Fibroblast of lung (primary cell): ENCODE results near the gene LRRC49. TPM values are rescaled to one million over a fixed set of nuclear protein-coding genes. Genes with fewer than 3 reads are reported as not detected.
A peak's percentile ranks its signal among the peaks of the same experiment; 100 is the strongest.

Experiments used
- DNase-seq, 2 donors: peaks; one replicate each; pipeline versions ENCODE4 v3.0.0 to v3.0.0-alpha.2; 2010; ENCODE audit warnings: low read depth in 2 of 2
- H2AFZ ChIP-seq: 2 replicates; pipeline ENCODE4 v1.5.1; 2012; ENCODE audit warnings: low read length, control low read depth, inconsistent platforms
- H3K27ac ChIP-seq: 2 replicates; pipeline ENCODE4 v1.5.1; 2011; ENCODE audit warnings: low read length, control low read depth; ENCODE audit not compliant: insufficient read depth
- H3K27me3 ChIP-seq: 2 replicates; pipeline ENCODE4 v1.5.1; 2011; ENCODE audit warnings: mild to moderate bottlenecking, low read length; ENCODE audit not compliant: control insufficient read depth, insufficient read depth
- H3K36me3 ChIP-seq: 2 replicates; pipeline ENCODE4 v1.5.1; 2011; ENCODE audit warnings: low read length; ENCODE audit not compliant: control insufficient read depth, insufficient read depth
- H3K4me1 ChIP-seq: 2 replicates; pipeline ENCODE4 v1.5.1; 2011; ENCODE audit warnings: low read length; ENCODE audit not compliant: control insufficient read depth, insufficient read depth; ENCODE audit errors: extremely low read depth
- H3K4me2 ChIP-seq: 2 replicates; pipeline ENCODE4 v1.5.1; 2011; ENCODE audit warnings: low read length, control low read depth; ENCODE audit not compliant: insufficient read depth; ENCODE audit errors: extremely low read depth
- H3K4me3 ChIP-seq, 4 experiments: fragments of 200-600 bp in 1 of 4; sonication (generic) in 1 of 4; replicated peaks in 1 of 4; 2 replicates each; pipeline ENCODE4 v1.5.1; 2011 to 2016; ENCODE audit warnings: low read length in 4 of 4, low read depth in 3 of 4, mild to moderate bottlenecking in 3 of 4, control low read depth in 2 of 4, inconsistent platforms in 1 of 4, mixed read lengths in 1 of 4; ENCODE audit not compliant: insufficient read depth in 1 of 4; ENCODE audit errors: control extremely low read depth in 1 of 4
- H3K79me2 ChIP-seq: 2 replicates; pipeline ENCODE4 v1.5.1; 2012; ENCODE audit warnings: mild to moderate bottlenecking, low read length, inconsistent platforms; ENCODE audit not compliant: control insufficient read depth, insufficient read depth
- H3K9ac ChIP-seq: 2 replicates; pipeline ENCODE4 v1.5.1; 2011; ENCODE audit warnings: mild to moderate bottlenecking, low read length, control low read depth; ENCODE audit not compliant: insufficient read depth
- H3K9me3 ChIP-seq: 2 replicates; pipeline ENCODE4 v1.5.1; 2012; ENCODE audit warnings: low read depth, low read length; ENCODE audit not compliant: control insufficient read depth, insufficient read depth
- H4K20me1 ChIP-seq: 2 replicates; pipeline ENCODE4 v1.5.1; 2011; ENCODE audit warnings: low read length; ENCODE audit not compliant: control insufficient read depth, insufficient read depth; ENCODE audit errors: extremely low read depth
- CTCF ChIP-seq, 2 donors: IDR thresholded peaks in 1 of 2; conservative IDR thresholded peaks in 1 of 2; 1 replicate in 1 of 2; 2 replicates in 1 of 2; pipeline ENCODE4 v1.5.1; 2011 to 2012; ENCODE audit warnings: low read length in 2 of 2, control low read depth in 1 of 2, inconsistent platforms in 1 of 2, low read depth in 1 of 2, mild to moderate bottlenecking in 1 of 2
- EZH2 ChIP-seq: IDR thresholded peaks from 2 replicates; pipeline ENCODE4 v1.5.1; 2012; ENCODE audit warnings: low read length, control low read depth, mild to moderate bottlenecking; ENCODE audit errors: missing control alignments
- polyA plus RNA-seq, 2 donors: library from polyadenylated mRNA; depleted of rRNA in 1 of 2; stranded (reverse) in 1 of 2; unstranded in 1 of 2; fragments of >200 nt; gene quantifications; 2 replicates each; pipeline ENCODE4 v1.2.1, GENCODE V29; 2011 to 2012; ENCODE audit warnings: missing spikeins in 1 of 2
- total RNA-seq: library from RNA; depleted of rRNA; stranded (reverse); fragments of >200 nt; gene quantifications from 2 replicates; pipeline ENCODE4 v1.2.1, GENCODE V29; 2014

LRRC49 gene
- total and polyA plus RNA-seq, 2 donors (not counting 1 experiment from before 2014, with no cell fraction given): 10.0 to 31.5 TPM

GRCh38 chr15:70875001-70875782 lies 17.4 kb upstream of the LRRC49 start:
- Histone ChIP-seq H4K20me1 (no peaks in the 10 kb centered on the region), H3K27ac (no peak overlapping the region), H3K27me3 (no peaks in the 10 kb centered on the region), H3K4me2 (no peak overlapping the region), H3K36me3 (no peaks in the 10 kb centered on the region), H3K79me2 (no peaks in the 10 kb centered on the region), H2AFZ (peak overlapping the region; percentile 4), H3K4me1 (peaks cover 10% of the 10 kb centered on the region), H3K9ac (no peak overlapping the region), H3K4me3 (no peak overlapping the region), H3K9me3 (no peaks in the 10 kb centered on the region)
- DNase-seq: peak; percentile 33 to 76
- TF ChIP-seq EZH2: no peak
- peak; percentile 62 to 70 for TF ChIP-seq CTCF (conservative IDR thresholded peaks at IDR 0.05 in 1 of 2, IDR thresholded peaks at IDR 0.05 in 1 of 2; ENCODE audit: low read depth in 1 of 2, low read length in 2 of 2)

GRCh38 chr15:70876011-70876410 lies 16.6 kb upstream of the LRRC49 start:
- Histone ChIP-seq H3K27ac (no peak overlapping the region), H3K79me2 (no peaks in the 10 kb centered on the region), H3K9me3 (no peaks in the 10 kb centered on the region), H3K4me1 (peaks cover 14% of the 10 kb centered on the region), H3K9ac (no peak overlapping the region), H2AFZ (no peak overlapping the region), H3K4me2 (no peak overlapping the region), H3K36me3 (no peaks in the 10 kb centered on the region), H4K20me1 (no peaks in the 10 kb centered on the region), H3K27me3 (no peaks in the 10 kb centered on the region), H3K4me3 (no peak overlapping the region)
- TF ChIP-seq EZH2 (no peak), CTCF (conservative IDR thresholded peaks at IDR 0.05 in 1 of 2, IDR thresholded peaks at IDR 0.05 in 1 of 2; ENCODE audit: low read depth in 1 of 2, low read length in 2 of 2) (no peak)
- DNase-seq: no peak

GRCh38 chr15:70876683-70877082 lies 15.9 kb upstream of the LRRC49 start:
- H3K79me2 ChIP-seq: no peaks in the 10 kb centered on the region
- peaks cover 15% of the 10 kb centered on the region for H3K4me1 ChIP-seq
- H3K36me3 ChIP-seq: no peaks in the 10 kb centered on the region
- no peak overlapping the region for H3K4me2 ChIP-seq
- H3K9me3 ChIP-seq: no peaks in the 10 kb centered on the region
- H3K27ac ChIP-seq: no peak overlapping the region
- H3K9ac ChIP-seq: no peak overlapping the region
- no peaks in the 10 kb centered on the region for H3K27me3 ChIP-seq
- DNase-seq: no peak
- H3K4me3 ChIP-seq: no peak overlapping the region
- TF ChIP-seq EZH2 (no peak), CTCF (conservative IDR thresholded peaks at IDR 0.05 in 1 of 2, IDR thresholded peaks at IDR 0.05 in 1 of 2; ENCODE audit: low read depth in 1 of 2, low read length in 2 of 2) (no peak)
- no peaks in the 10 kb centered on the region for H4K20me1 ChIP-seq
- no peak overlapping the region for H2AFZ ChIP-seq
